HCT116 (cell line): ENCODE data around the gene CTTNBP2NL. TPM values are rescaled to one million over a fixed set of nuclear protein-coding genes. Genes with fewer than 3 reads are reported as not detected.

Experiments used
- ATAC-seq: fragments of 200-7000 bp; cut with Tn5 transposase; 2 replicates; pipeline ENCODE4 v1.9.1; 2020; ENCODE audit warnings: mild to moderate bottlenecking, moderate library complexity
- BruUV-seq: library from RNA; stranded (reverse); fragments of 400-500 nt; replicated peaks from 2 replicates; lab custom pipeline; 2021; lab: Mats Ljungman, UMichigan
- CTCF ChIA-PET: fragments of 300-600 bp; sonication (Branson Sonifier 250); formaldehyde crosslinking; loops from one replicate; lab custom pipeline; 2021; ENCODE audit warnings: antibody characterized with exemption; lab: Charles Lee
- POLR2A ChIA-PET: fragments of 300-600, 350-600 bp; sonication (Branson Sonifier 250); formaldehyde crosslinking; loops from one replicate; lab custom pipeline; 2021; ENCODE audit warnings: antibody characterized with exemption; lab: Charles Lee
- RAD21 ChIA-PET, 2 experiments: fragments of 300-600 bp; sonication (Branson Sonifier 250); formaldehyde crosslinking; loops; one replicate each; lab custom pipeline; 2023; ENCODE audit warnings: low total read pairs in 2 of 2; ENCODE audit not compliant: uncharacterized antibody in 2 of 2, unreplicated experiment in 2 of 2, low non-redundant PET in 1 of 2; lab: Charles Lee
- DNase-seq: peaks from one replicate; pipeline ENCODE4 v3.0.0-alpha.2; 2010; ENCODE audit warnings: low read depth, low spot score
- H2AFZ ChIP-seq: fragments of 200-600 bp; shearing (Covaris generic), sonication (generic); 2 replicates; pipeline ENCODE4 v1.6.1; 2017; ENCODE audit warnings: low read depth, mixed run types, mixed read lengths, antibody characterized with exemption, low read length; ENCODE audit not compliant: poor library complexity, severe bottlenecking
- H3K27ac ChIP-seq: 2 replicates; pipeline ENCODE4 v1.5.1; 2012; ENCODE audit warnings: low read depth, low read length
- H3K27me3 ChIP-seq: fragments of 200-600 bp; sonication (generic); 2 replicates; pipeline ENCODE4 v1.6.1; 2016; ENCODE audit warnings: mixed run types, low read length, mixed read lengths; ENCODE audit not compliant: insufficient read depth
- H3K36me3 ChIP-seq, 2 experiments: fragments of 200-500 bp in 1 of 2; fragments of 200-600 bp in 1 of 2; sonication (Bioruptor generic) in 1 of 2; sonication (generic) in 1 of 2; 2 replicates each; pipeline versions ENCODE4 v1.5.1 to v1.6.1; 2014 to 2016; ENCODE audit warnings: low read length in 2 of 2, inconsistent platforms in 1 of 2, mixed read lengths in 1 of 2, mixed run types in 1 of 2; ENCODE audit not compliant: insufficient read depth in 2 of 2, control insufficient read depth in 1 of 2
- H3K4me1 ChIP-seq, 2 experiments: fragments of 200-600 bp in 1 of 2; sonication (generic) in 1 of 2; 2 replicates each; pipeline versions ENCODE4 v1.5.1 to v1.6.1; 2012 to 2017; ENCODE audit warnings: low read length in 2 of 2, inconsistent platforms in 1 of 2, mild to moderate bottlenecking in 1 of 2, mixed read lengths in 1 of 2, mixed run types in 1 of 2, moderate library complexity in 1 of 2; ENCODE audit not compliant: insufficient read depth in 2 of 2, control insufficient read depth in 1 of 2
- H3K4me2 ChIP-seq: fragments of 200-600 bp; sonication (generic); 2 replicates; pipeline ENCODE4 v1.6.1; 2017; ENCODE audit warnings: mixed run types, low read length, mixed read lengths
- H3K4me3 ChIP-seq, 2 experiments: fragments of 200-600 bp in 1 of 2; sonication (generic) in 1 of 2; replicated peaks in 1 of 2; 2 replicates each; pipeline ENCODE4 v1.5.1; 2011 to 2016; ENCODE audit warnings: low read length in 2 of 2, control low read depth in 1 of 2, low read depth in 1 of 2, mild to moderate bottlenecking in 1 of 2, mixed read lengths in 1 of 2, mixed run types in 1 of 2
- H3K79me2 ChIP-seq: fragments of 200-600 bp; sonication (generic); 2 replicates; pipeline ENCODE4 v1.6.1; 2017; ENCODE audit warnings: mild to moderate bottlenecking, mixed run types, low read length, moderate library complexity, mixed read lengths; ENCODE audit not compliant: insufficient read depth
- H3K9ac ChIP-seq: fragments of 200-600 bp; sonication (generic); 2 replicates; pipeline ENCODE4 v1.6.1; 2016; ENCODE audit warnings: low read length, mixed read lengths
- H3K9me2 ChIP-seq: fragments of 200-600 bp; sonication (generic), shearing (Covaris generic); 2 replicates; pipeline ENCODE4 v1.6.1; 2017; ENCODE audit warnings: mixed run types, mild to moderate bottlenecking, moderate library complexity; ENCODE audit not compliant: insufficient read depth
- H3K9me3 ChIP-seq, 2 experiments: fragments of 200-500 bp in 1 of 2; fragments of 200-600 bp in 1 of 2; sonication (Bioruptor generic) in 1 of 2; sonication (generic) in 1 of 2; 2 replicates each; pipeline ENCODE4 v1.6.1; 2014 to 2017; ENCODE audit warnings: low read length in 2 of 2, mixed read lengths in 2 of 2, inconsistent platforms in 1 of 2, low read depth in 1 of 2, mild to moderate bottlenecking in 1 of 2, mixed run types in 1 of 2, moderate library complexity in 1 of 2; ENCODE audit not compliant: control insufficient read depth in 1 of 2, insufficient read depth in 1 of 2
- H4K20me1 ChIP-seq: fragments of 200-600 bp; sonication (generic), shearing (Covaris generic); 2 replicates; pipeline ENCODE4 v1.6.1; 2017; ENCODE audit warnings: mixed run types, mild to moderate bottlenecking, moderate library complexity; ENCODE audit not compliant: insufficient read depth
- ATF3 ChIP-seq: IDR thresholded peaks from 2 replicates; pipeline ENCODE4 v1.6.1; 2012
- CEBPB ChIP-seq: IDR thresholded peaks from 2 replicates; pipeline ENCODE4 v1.6.1; 2012; ENCODE audit warnings: low read depth
- EGR1 ChIP-seq: IDR thresholded peaks from 2 replicates; pipeline ENCODE4 v1.6.1; 2012; ENCODE audit warnings: low read depth
- EZH2 ChIP-seq: fragments of 200-600 bp; sonication (generic); IDR thresholded peaks from 2 replicates; pipeline ENCODE4 v1.6.1; 2017; ENCODE audit warnings: antibody characterized with exemption, mixed run types
- EZH2phosphoT487 ChIP-seq: fragments of 200-600 bp; IDR thresholded peaks from 2 replicates; pipeline ENCODE4 v1.6.1; 2018; ENCODE audit warnings: antibody characterized with exemption, borderline replicate concordance
- JUND ChIP-seq: IDR thresholded peaks from 2 replicates; pipeline ENCODE4 v1.6.1; 2012
- MAX ChIP-seq: IDR thresholded peaks from 2 replicates; pipeline ENCODE4 v1.6.1; 2012
- POLR2AphosphoS5 ChIP-seq: IDR thresholded peaks from 2 replicates; pipeline ENCODE4 v1.6.1; 2011; ENCODE audit warnings: mild to moderate bottlenecking, low read depth, low read length, moderate library complexity
- RAD21 ChIP-seq: IDR thresholded peaks from 2 replicates; pipeline ENCODE4 v1.6.1; 2012; ENCODE audit warnings: low read depth, mild to moderate bottlenecking
- REST ChIP-seq: IDR thresholded peaks from 2 replicates; pipeline ENCODE4 v1.6.1; 2012; ENCODE audit warnings: low read depth
- ZNF274 ChIP-seq: fragments of 200-500 bp; sonication (Bioruptor generic); IDR thresholded peaks from 2 replicates; pipeline ENCODE4 v1.6.1; 2014; ENCODE audit warnings: mild to moderate bottlenecking, low read depth, low read length, inconsistent platforms
- intact Hi-C: fragments of 100-400 bp; cut with micrococcal nuclease; formaldehyde crosslinking; loops from 2 replicates; pipeline ENCODE4 v1.10.0; 2022
- total RNA-seq: library from RNA; stranded (reverse); gene quantifications from one replicate; pipeline ENCODE4 v1.2.1, GENCODE V29; 2021; ENCODE audit not compliant: unreplicated experiment

Gene CTTNBP2NL
- total RNA-seq, 1 experiment from 2014 or later, result 18.0 TPM

- H3K4me2 ChIP-seq, result no peak overlapping the region
- no peaks in the 10 kb centered on the region for H3K9me3 ChIP-seq
- no peaks in the 10 kb centered on the region for H3K9me2 ChIP-seq
- H3K4me1 ChIP-seq, result peaks cover 0 to 4% of the 10 kb centered on the region in 2 experiments; a peak in 1 of 4 replicates
- H2AFZ ChIP-seq, result no peak overlapping the region
- no peaks in the 10 kb centered on the region for H3K27me3 ChIP-seq
- ChIA-PET POLR2A (no interaction called here), RAD21 (no interaction called here), CTCF (no interaction called here)
- TF ChIP-seq CEBPB, result no peak
- TF ChIP-seq EGR1, result no peak
- no peak for TF ChIP-seq RAD21
- TF ChIP-seq POLR2AphosphoS5, result no peak
- no peak for TF ChIP-seq EZH2phosphoT487
- no peak for TF ChIP-seq EZH2
- no peak for TF ChIP-seq JUND
- no peak for TF ChIP-seq MAX
- no peak for TF ChIP-seq REST
- TF ChIP-seq ATF3, result no peak
- TF ChIP-seq ZNF274, result no peak
- no peak overlapping the region for H3K9ac ChIP-seq
- DNase-seq (no peak), ATAC-seq (no peak)
- H3K27ac ChIP-seq, result no peak overlapping the region
- BruUV-seq, result no TSS peak
- H4K20me1 ChIP-seq, result no peaks in the 10 kb centered on the region
- no peaks in the 10 kb centered on the region for H3K36me3 ChIP-seq
- intact Hi-C loops, result no loop called here
- H3K79me2 ChIP-seq, result no peaks in the 10 kb centered on the region
- no peak overlapping the region for H3K4me3 ChIP-seq
Observed at GRCh38 chr1:112373806-112374205, 22.2 kb upstream of the CTTNBP2NL start.
